CD4-positive, alpha-beta memory T cell (primary cell): ENCODE measurements around the gene CAMK4. TPM values are rescaled to one million over a fixed set of nuclear protein-coding genes. Genes with fewer than 3 reads are reported as not detected.

Source experiments
- CTCF ChIA-PET: fragments of 350-600 bp; sonication (Branson Sonifier 250); formaldehyde crosslinking; loops from one replicate; lab custom pipeline; 2021; ENCODE audit warnings: inconsistent platforms; ENCODE audit not compliant: partially characterized antibody; lab: Charles Lee
- POLR2A ChIA-PET: fragments of 350-600 bp; sonication (Branson Sonifier 250); formaldehyde crosslinking; loops from one replicate; lab custom pipeline; 2021; ENCODE audit not compliant: partially characterized antibody; lab: Charles Lee
- DNase-seq, 5 donors: peaks; one replicate each; pipeline versions ENCODE4 v3.0.0 to v3.0.0-alpha.2; 2020 to 2022; ENCODE audit warnings: mixed read lengths in 1 of 5
- H3K27ac ChIP-seq: one replicate; pipeline ENCODE4 v1.7.0; 2013; ENCODE audit warnings: low read depth, low read length
- H3K27me3 ChIP-seq: 2 replicates; pipeline ENCODE4 v1.7.0; 2013; ENCODE audit warnings: mild to moderate bottlenecking, low read length, moderate library complexity; ENCODE audit not compliant: insufficient read depth
- H3K36me3 ChIP-seq: 2 replicates; pipeline ENCODE4 v1.7.0; 2013; ENCODE audit warnings: mild to moderate bottlenecking, low read length, moderate library complexity; ENCODE audit not compliant: insufficient read depth
- H3K4me1 ChIP-seq: 2 replicates; pipeline ENCODE4 v1.7.0; 2013; ENCODE audit warnings: mild to moderate bottlenecking, low read length, moderate library complexity; ENCODE audit not compliant: insufficient read depth
- H3K4me3 ChIP-seq, 2 donors: one replicate each; pipeline ENCODE4 v1.7.0; 2013; ENCODE audit warnings: low read length in 2 of 2, mild to moderate bottlenecking in 1 of 2
- H3K9me3 ChIP-seq, 2 donors: one replicate each; pipeline ENCODE4 v1.7.0; 2013; ENCODE audit warnings: low read length in 2 of 2, control low read depth in 1 of 2; ENCODE audit not compliant: control insufficient read depth in 1 of 2
- H3K27ac Mint-ChIP-seq, 7 donors: one replicate each; pipeline ENCODE4 v1.8.0; 2020 to 2021; ENCODE audit warnings: mixed read lengths in 7 of 7, mild to moderate bottlenecking in 6 of 7, inconsistent platforms in 3 of 7, moderate library complexity in 3 of 7
- H3K27me3 Mint-ChIP-seq, 2 donors: one replicate each; pipeline ENCODE4 v1.8.0; 2020 to 2021; ENCODE audit warnings: mixed read lengths in 2 of 2
- H3K36me3 Mint-ChIP-seq, 2 donors: one replicate each; pipeline ENCODE4 v1.8.0; 2020 to 2021; ENCODE audit warnings: mixed read lengths in 2 of 2, inconsistent platforms in 1 of 2, mild to moderate bottlenecking in 1 of 2
- H3K4me1 Mint-ChIP-seq, 4 donors: one replicate each; pipeline ENCODE4 v1.8.0; 2020 to 2021; ENCODE audit warnings: mixed read lengths in 4 of 4, mild to moderate bottlenecking in 1 of 4
- H3K4me3 Mint-ChIP-seq, 8 donors: one replicate each; pipeline ENCODE4 v1.8.0; 2020 to 2021; ENCODE audit warnings: mixed read lengths in 8 of 8, mild to moderate bottlenecking in 7 of 8, moderate library complexity in 6 of 8, inconsistent platforms in 3 of 8
- H3K9me3 Mint-ChIP-seq, 8 donors: one replicate each; pipeline ENCODE4 v1.8.0; 2020 to 2021; ENCODE audit warnings: mixed read lengths in 8 of 8, mild to moderate bottlenecking in 5 of 8, inconsistent platforms in 3 of 8, moderate library complexity in 1 of 8
- intact Hi-C: fragments of 100-400 bp; cut with micrococcal nuclease; formaldehyde crosslinking; loops from one replicate; pipeline ENCODE4 v1.15.1; 2023
- polyA plus RNA-seq, 2 donors: library from polyadenylated mRNA; unstranded; fragments of 300-500 nt; fragmentation: Illumina TruSeq; gene quantifications; one replicate each; pipeline ENCODE4 v1.2.3, GENCODE V29; 2021
- total RNA-seq, 2 experiments: library from RNA; stranded (reverse); gene quantifications; one replicate each; pipeline ENCODE4 v1.2.3, GENCODE V29; 2021

The CAMK4 gene
- total and polyA plus RNA-seq, 4 experiments from 2014 or later = 84.3 to 257 (median 165) TPM

- peaks cover 51% of the 10 kb centered on the region for H3K4me1 ChIP-seq
- DNase-seq = peak in 1 of 5 donors; percentile 30
- no peaks in the 10 kb centered on the region for H3K9me3 ChIP-seq
- no peaks in the 10 kb centered on the region for H3K27me3 Mint-ChIP-seq
- H3K4me1 Mint-ChIP-seq = peaks cover 35 to 54% (median 45%) of the 10 kb centered on the region in 4 donors
- H3K36me3 Mint-ChIP-seq = peaks cover 0 to 3% of the 10 kb centered on the region in 2 donors
- H3K4me3 ChIP-seq = no peak overlapping the region
- peak overlapping the region in 6 of 7 donors; percentile 1 to 66 (median 12) for H3K27ac Mint-ChIP-seq
- no peaks in the 10 kb centered on the region for H3K27me3 ChIP-seq
- H3K36me3 ChIP-seq = no peaks in the 10 kb centered on the region
- H3K4me3 Mint-ChIP-seq = peak overlapping the region in 4 of 8 donors; percentile 2 to 8 (median 4)
- H3K27ac ChIP-seq = no peak overlapping the region
- CTCF ChIA-PET = no interaction called here
- H3K9me3 Mint-ChIP-seq = peaks cover 0 to 2% (median 0%) of the 10 kb centered on the region in 8 donors
- intact Hi-C loops = no loop called here
- POLR2A ChIA-PET = no interaction called here
These were observed 84.8 kb downstream of the CAMK4 start for GRCh38 chr5:111308951-111309350.

- H3K4me3 ChIP-seq = no peak overlapping the region
- Mint-ChIP-seq H3K36me3 (peaks cover 0 to 3% of the 10 kb centered on the region in 2 donors), H3K27me3 (no peaks in the 10 kb centered on the region), H3K4me3 (peak overlapping the region in 4 of 8 donors; percentile 2 to 8 (median 4)), H3K27ac (peak overlapping the region in 5 of 7 donors; percentile 4 to 66 (median 37)), H3K9me3 (peaks cover 0 to 2% (median 0%) of the 10 kb centered on the region in 8 donors), H3K4me1 (peaks cover 37 to 57% (median 47%) of the 10 kb centered on the region in 4 donors)
- intact Hi-C loops = no loop called here
- H3K27ac ChIP-seq = no peak overlapping the region
- no peak for DNase-seq
- ChIA-PET CTCF (no interaction called here), POLR2A (no interaction called here)
- H3K27me3 ChIP-seq = no peaks in the 10 kb centered on the region
- no peaks in the 10 kb centered on the region for H3K36me3 ChIP-seq
- H3K9me3 ChIP-seq = no peaks in the 10 kb centered on the region
- peaks cover 52% of the 10 kb centered on the region for H3K4me1 ChIP-seq
These were observed 85.2 kb downstream of the CAMK4 start for GRCh38 chr5:111309384-111309783.

GRCh38 chr5:111310711-111311620, 86.8 kb downstream of the CAMK4 start:
- Mint-ChIP-seq H3K4me3 (peak overlapping the region in 3 of 8 donors; percentile 9 to 31 (median 13)), H3K27ac (peak overlapping the region in 5 of 7 donors; percentile 31 to 92 (median 68)), H3K36me3 (peaks cover 0 to 3% of the 10 kb centered on the region in 2 donors), H3K4me1 (peaks cover 45 to 73% (median 59%) of the 10 kb centered on the region in 4 donors), H3K9me3 (peaks cover 0 to 2% (median 0%) of the 10 kb centered on the region in 8 donors), H3K27me3 (no peaks in the 10 kb centered on the region)
- POLR2A ChIA-PET = no interaction called here
- intact Hi-C loops = no loop called here
- H3K9me3 ChIP-seq = no peaks in the 10 kb centered on the region
- peaks cover 53% of the 10 kb centered on the region for H3K4me1 ChIP-seq
- H3K4me3 ChIP-seq = no peak overlapping the region
- H3K27me3 ChIP-seq = no peaks in the 10 kb centered on the region
- no peak for DNase-seq
- H3K27ac ChIP-seq = no peak overlapping the region
- H3K36me3 ChIP-seq = no peaks in the 10 kb centered on the region
- CTCF ChIA-PET = interaction anchor here (1.4 kb wide), 1 partner anchor 9 kb away, joined by 3 read pairs; no protein-coding TSS in a partner anchor

GRCh38 chr5:111311666-111312065, 87.5 kb downstream of the CAMK4 start:
- peaks cover 58% of the 10 kb centered on the region for H3K4me1 ChIP-seq
- POLR2A ChIA-PET = no interaction called here
- peaks cover 51 to 79% (median 65%) of the 10 kb centered on the region in 4 donors for H3K4me1 Mint-ChIP-seq

GRCh38 chr5:111313017-111313724, 89.0 kb downstream of the CAMK4 start:
- peak overlapping the region; percentile 24 to 66 (median 59) for H3K27ac Mint-ChIP-seq
- H3K9me3 Mint-ChIP-seq = peaks cover 0 to 2% (median 0%) of the 10 kb centered on the region in 8 donors
- ChIA-PET CTCF (no interaction called here), POLR2A (interaction anchor here (1.0 kb wide), 1 partner anchor 8 kb away, joined by 3 read pairs; no protein-coding TSS in a partner anchor)
- peaks cover 54 to 85% (median 71%) of the 10 kb centered on the region in 4 donors for H3K4me1 Mint-ChIP-seq
- H3K27ac ChIP-seq = no peak overlapping the region
- intact Hi-C loops = no loop called here
- H3K4me3 Mint-ChIP-seq = peak overlapping the region in 2 of 8 donors; percentile 27 to 28
- no peaks in the 10 kb centered on the region for H3K36me3 ChIP-seq
- H3K36me3 Mint-ChIP-seq = peaks cover 0 to 3% of the 10 kb centered on the region in 2 donors
- H3K4me3 ChIP-seq = no peak overlapping the region
- no peaks in the 10 kb centered on the region for H3K27me3 Mint-ChIP-seq
- DNase-seq = no peak
- H3K27me3 ChIP-seq = no peaks in the 10 kb centered on the region
- H3K4me1 ChIP-seq = peaks cover 65% of the 10 kb centered on the region
- H3K9me3 ChIP-seq = no peaks in the 10 kb centered on the region

More at GRCh38 chr5:111311666-111312065, 87.5 kb downstream of the CAMK4 start:
- Mint-ChIP-seq H3K9me3 (peaks cover 0 to 2% (median 0%) of the 10 kb centered on the region in 8 donors), H3K36me3 (peaks cover 0 to 3% of the 10 kb centered on the region in 2 donors), H3K4me3 (peak overlapping the region in 4 of 8 donors; percentile 0 to 27 (median 4)), H3K27me3 (no peaks in the 10 kb centered on the region), H3K27ac (peak overlapping the region in 4 of 7 donors; percentile 7 to 92 (median 36))
- CTCF ChIA-PET = no interaction called here
- no peaks in the 10 kb centered on the region for H3K9me3 ChIP-seq
- no peak overlapping the region for H3K4me3 ChIP-seq
- no peak for DNase-seq
- H3K27me3 ChIP-seq = no peaks in the 10 kb centered on the region
- intact Hi-C loops = no loop called here
- no peaks in the 10 kb centered on the region for H3K36me3 ChIP-seq
- H3K27ac ChIP-seq = no peak overlapping the region

GRCh38 chr5:111320953-111321352, 96.8 kb downstream of the CAMK4 start:
- DNase-seq = no peak

More at GRCh38 chr5:111320953-111321352, 96.8 kb downstream of the CAMK4 start:
- Histone ChIP-seq H3K4me3 (no peak overlapping the region), H3K27me3 (no peaks in the 10 kb centered on the region), H3K36me3 (no peaks in the 10 kb centered on the region), H3K9me3 (peaks cover 0 to 10% of the 10 kb centered on the region in 2 donors), H3K4me1 (peaks cover 41% of the 10 kb centered on the region), H3K27ac (no peak overlapping the region)
- peaks cover 3 to 30% (median 21%) of the 10 kb centered on the region in 8 donors for H3K9me3 Mint-ChIP-seq
- intact Hi-C loops = no loop called here
- no peaks in the 10 kb centered on the region for H3K27me3 Mint-ChIP-seq
- peaks cover 37 to 42% of the 10 kb centered on the region in 2 donors for H3K36me3 Mint-ChIP-seq
- peak overlapping the region in 5 of 8 donors; percentile 0 to 42 (median 20) for H3K4me3 Mint-ChIP-seq
- POLR2A ChIA-PET = interaction anchor here (1.4 kb wide), 1 partner anchor 8 kb away, joined by 3 read pairs; no protein-coding TSS in a partner anchor
- peaks cover 33 to 52% (median 43%) of the 10 kb centered on the region in 4 donors for H3K4me1 Mint-ChIP-seq
- CTCF ChIA-PET = no interaction called here
- H3K27ac Mint-ChIP-seq = peak overlapping the region in 6 of 7 donors; percentile 17 to 67 (median 50)
